ENCODE measurements around the gene PFDN4. TPM values are rescaled to one million over a fixed set of nuclear protein-coding genes. Genes with fewer than 3 reads are reported as not detected.

PFDN4 gene
- total and polyA plus RNA-seq, 2 experiments from 2014 or later, result 64.5 to 80.1 TPM

DNA sequence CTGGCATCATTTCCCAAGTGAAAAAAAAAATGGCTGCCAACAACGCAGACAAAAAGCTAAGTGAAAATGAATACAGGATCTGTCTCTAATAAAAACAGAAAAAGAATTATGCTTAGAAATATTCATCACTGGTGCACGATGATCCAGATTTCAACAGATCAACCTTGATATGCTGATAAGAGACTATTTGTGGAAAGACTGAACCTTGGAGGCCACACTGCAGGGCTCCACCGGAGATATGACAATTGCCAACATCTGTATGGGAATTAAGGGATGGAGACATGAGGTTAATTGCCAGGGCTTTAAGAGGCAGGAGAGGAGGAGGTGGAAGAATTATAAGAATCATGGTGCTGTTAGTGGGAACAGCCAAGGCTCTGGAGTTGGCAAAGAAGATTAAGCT, 48.3 kb downstream of the PFDN4 start:
- in situ Hi-C loops (cut with MboI), result no loop called here
- Histone ChIP-seq H3K27ac (no peak overlapping the region), H3K79me2 (ENCODE audit: insufficient read depth) (no peaks in the 10 kb centered on the region), H3K9ac (no peak overlapping the region), H3F3A (ENCODE audit: insufficient read depth) (peaks cover 34% of the 10 kb centered on the region; the same call in 1 of the 2 replicates), H3K4me2 (ENCODE audit: unreplicated experiment) (no peak overlapping the region), H4K20me1 (ENCODE audit: insufficient read depth) (no peaks in the 10 kb centered on the region), H3K4me3 (no peak overlapping the region), H3K9me3 (ENCODE audit: low read depth) (no peaks in the 10 kb centered on the region), H3K9me2 (ENCODE audit: insufficient read depth) (no peaks in the 10 kb centered on the region), H3K4me1 (ENCODE audit: insufficient read depth) (peaks cover 32% of the 10 kb centered on the region), H3K27me3 (replicated peaks; ENCODE audit: insufficient read depth) (no peaks in the 10 kb centered on the region), H3K36me3 (ENCODE audit: low read depth) (no peaks in the 10 kb centered on the region), H2AFZ (no peak overlapping the region)
- WGBS, 2 experiments (ENCODE audit: low coverage in 1 of 2, low lambda C conversion rate in 2 of 2, missing lambda C conversion rate in 2 of 2), result 58 to 59% methylated on average over 3 of the region's 3 CpGs
- TF ChIP-seq EZH2 (IDR thresholded peaks at IDR 0.05; ENCODE audit: insufficient read depth, poor library complexity, severe bottlenecking) (no peak), EZH2phosphoT487 (IDR thresholded peaks at IDR 0.05; ENCODE audit: insufficient read depth, low read depth) (no peak)
- no peak for DNase-seq

DNA sequence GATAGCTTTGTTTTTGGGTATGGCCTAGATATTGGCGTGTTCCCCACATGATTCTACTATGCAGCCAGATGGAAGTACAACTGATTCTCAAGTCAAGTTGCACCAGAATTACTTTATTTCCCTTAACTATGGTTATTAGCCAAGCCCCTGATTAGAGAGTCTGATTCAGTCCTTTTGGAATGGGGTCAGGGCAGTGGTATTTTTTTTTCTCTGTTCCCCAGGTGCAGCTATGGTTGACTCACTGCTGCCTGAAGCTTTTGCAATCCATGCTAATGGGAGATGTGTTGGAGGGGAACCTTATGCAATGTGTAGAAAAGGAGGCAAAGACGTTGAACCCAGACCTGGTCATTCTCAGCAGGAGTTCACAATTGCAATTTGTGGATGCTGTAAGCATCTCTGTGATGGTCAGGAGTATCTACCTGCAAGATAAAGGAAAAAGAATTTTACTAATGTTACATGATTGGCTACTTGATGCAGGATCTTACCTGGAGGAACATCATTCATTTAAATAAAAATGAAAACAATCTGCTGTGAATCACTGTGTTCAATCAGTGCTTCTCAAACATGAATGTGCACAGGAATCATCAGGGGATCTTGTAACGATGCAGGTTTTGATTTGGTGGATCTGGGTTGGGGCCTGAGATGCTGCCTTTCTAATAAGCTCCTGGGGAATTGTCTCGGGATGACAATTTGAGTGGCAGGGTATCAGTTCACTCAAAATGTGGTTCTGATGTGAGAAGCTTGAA, 49.4 kb downstream of the PFDN4 start:
- no peak for TF ChIP-seq EZH2 (IDR thresholded peaks at IDR 0.05; ENCODE audit: insufficient read depth, poor library complexity, severe bottlenecking)
- TF ChIP-seq EZH2phosphoT487 (IDR thresholded peaks at IDR 0.05; ENCODE audit: insufficient read depth, low read depth), result no peak
- Histone ChIP-seq H3K4me2 (ENCODE audit: unreplicated experiment) (peak overlapping the region; percentile 21), H3K4me3 (no peak overlapping the region), H3F3A (ENCODE audit: insufficient read depth) (peaks cover 34% of the 10 kb centered on the region; the same call in 1 of the 2 replicates), H3K79me2 (ENCODE audit: insufficient read depth) (no peaks in the 10 kb centered on the region), H3K9ac (no peak overlapping the region), H4K20me1 (ENCODE audit: insufficient read depth) (no peaks in the 10 kb centered on the region), H3K4me1 (ENCODE audit: insufficient read depth) (peaks cover 32% of the 10 kb centered on the region), H3K9me3 (ENCODE audit: low read depth) (no peaks in the 10 kb centered on the region), H3K27me3 (replicated peaks; ENCODE audit: insufficient read depth) (no peaks in the 10 kb centered on the region), H2AFZ (no peak overlapping the region), H3K27ac (no peak overlapping the region), H3K9me2 (ENCODE audit: insufficient read depth) (no peaks in the 10 kb centered on the region), H3K36me3 (ENCODE audit: low read depth) (no peaks in the 10 kb centered on the region)
- peak; percentile 84 for DNase-seq
- 50 to 51% methylated on average over 4 of the region's 4 CpGs for WGBS, 2 experiments (ENCODE audit: low coverage in 1 of 2, low lambda C conversion rate in 2 of 2, missing lambda C conversion rate in 2 of 2)
- in situ Hi-C loops (cut with MboI), result no loop called here

GRCh38 chr20:54260116-54260515, 52.2 kb downstream of the PFDN4 start:
- H3K79me2 ChIP-seq (ENCODE audit: insufficient read depth), result no peaks in the 10 kb centered on the region
- in situ Hi-C loops (cut with MboI), result no loop called here
- peaks cover 25% of the 10 kb centered on the region; the same call in 1 of the 2 replicates for H3F3A ChIP-seq (ENCODE audit: insufficient read depth)
- H3K9ac ChIP-seq, result no peak overlapping the region
- no peaks in the 10 kb centered on the region for H3K9me2 ChIP-seq (ENCODE audit: insufficient read depth)
- H3K4me3 ChIP-seq, result no peak overlapping the region
- H3K4me2 ChIP-seq (ENCODE audit: unreplicated experiment), result no peak overlapping the region
- H4K20me1 ChIP-seq (ENCODE audit: insufficient read depth), result no peaks in the 10 kb centered on the region
- H3K27ac ChIP-seq, result no peak overlapping the region
- H3K4me1 ChIP-seq (ENCODE audit: insufficient read depth), result peaks cover 25% of the 10 kb centered on the region
- H2AFZ ChIP-seq, result no peak overlapping the region
- no peak for DNase-seq
- no peaks in the 10 kb centered on the region for H3K9me3 ChIP-seq (ENCODE audit: low read depth)
- no peak for TF ChIP-seq EZH2phosphoT487 (IDR thresholded peaks at IDR 0.05; ENCODE audit: insufficient read depth, low read depth)
- TF ChIP-seq EZH2 (IDR thresholded peaks at IDR 0.05; ENCODE audit: insufficient read depth, poor library complexity, severe bottlenecking), result no peak
- H3K27me3 ChIP-seq (replicated peaks; ENCODE audit: insufficient read depth), result no peaks in the 10 kb centered on the region
- H3K36me3 ChIP-seq (ENCODE audit: low read depth), result no peaks in the 10 kb centered on the region

GRCh38 chr20:54262671-54263070, 54.8 kb downstream of the PFDN4 start:
- Histone ChIP-seq H3K9ac (no peak overlapping the region), H4K20me1 (ENCODE audit: insufficient read depth) (no peaks in the 10 kb centered on the region), H2AFZ (no peak overlapping the region), H3K79me2 (ENCODE audit: insufficient read depth) (no peaks in the 10 kb centered on the region), H3K4me1 (ENCODE audit: insufficient read depth) (no peaks in the 10 kb centered on the region), H3K4me2 (ENCODE audit: unreplicated experiment) (no peak overlapping the region), H3K9me3 (ENCODE audit: low read depth) (no peaks in the 10 kb centered on the region), H3F3A (ENCODE audit: insufficient read depth) (peaks cover under 1% of the 10 kb centered on the region; the same call in 1 of the 2 replicates), H3K27me3 (replicated peaks; ENCODE audit: insufficient read depth) (no peaks in the 10 kb centered on the region), H3K36me3 (ENCODE audit: low read depth) (no peaks in the 10 kb centered on the region), H3K27ac (no peak overlapping the region), H3K9me2 (ENCODE audit: insufficient read depth) (no peaks in the 10 kb centered on the region; the same call in 1 of the 2 replicates), H3K4me3 (no peak overlapping the region)
- in situ Hi-C loops (cut with MboI), result no loop called here
- 73 to 83% methylated on average over 4 of the region's 4 CpGs for WGBS, 2 experiments (ENCODE audit: low coverage in 1 of 2, low lambda C conversion rate in 2 of 2, missing lambda C conversion rate in 2 of 2)
- DNase-seq, result no peak
- TF ChIP-seq EZH2phosphoT487 (IDR thresholded peaks at IDR 0.05; ENCODE audit: insufficient read depth, low read depth) (no peak), EZH2 (IDR thresholded peaks at IDR 0.05; ENCODE audit: insufficient read depth, poor library complexity, severe bottlenecking) (no peak)

All from GM23248 (cell line).